Vagina (tissue), 2 donors: ENCODE data around the gene FXR2.

Experiments used
- CTCF ChIP-seq, 3 experiments: fragments of 450-650 bp in 2 of 3; fragments of 200-600 bp in 1 of 3; sonication (generic) in 1 of 3; IDR thresholded peaks; one replicate each; pipeline ENCODE4 v1.5.1; 2017 to 2019; ENCODE audit warnings: antibody characterized with exemption in 3 of 3, mild to moderate bottlenecking in 2 of 3, moderate library complexity in 2 of 3
- POLR2A ChIP-seq, 2 donors: fragments of 450-650 bp; IDR thresholded peaks; one replicate each; pipeline ENCODE4 v1.6.1; 2017; ENCODE audit warnings: antibody characterized with exemption in 2 of 2, mild to moderate bottlenecking in 2 of 2, moderate library complexity in 2 of 2
- POLR2AphosphoS5 ChIP-seq, 2 donors: sonication (generic); formaldehyde crosslinking; IDR thresholded peaks; one replicate each; pipeline ENCODE4 v1.9.0; 2017; ENCODE audit warnings: antibody characterized with exemption in 2 of 2, mild to moderate bottlenecking in 2 of 2, low read depth in 1 of 2; ENCODE audit not compliant: insufficient read depth in 1 of 2

GRCh38 chr17:7557147-7557764 lies 57.4 kb downstream of the FXR2 start:
- no peak for TF ChIP-seq CTCF (IDR thresholded peaks at IDR 0.05)
- TF ChIP-seq POLR2AphosphoS5 (IDR thresholded peaks at IDR 0.05; ENCODE audit: insufficient read depth in 1 of 2, low read depth in 1 of 2) = no peak
- no peak for TF ChIP-seq POLR2A (IDR thresholded peaks at IDR 0.05)
